PFSK-1 (cell line): ENCODE results near the gene TCF4.
A peak's percentile ranks its signal among the peaks of the same experiment; 100 is the strongest.

Experiments
- FOXP2 ChIP-seq: optimal IDR thresholded peaks from 2 replicates; pipeline ENCODE3; 2011; ENCODE audit warnings: borderline replicate concordance, control low read depth, inconsistent platforms; ENCODE audit not compliant: insufficient read depth; ENCODE audit errors: extremely low read length, extremely low read depth
- POLR2AphosphoS5 ChIP-seq: IDR thresholded peaks from 2 replicates; pipeline ENCODE4 v1.6.1; 2012; ENCODE audit warnings: low read depth, mild to moderate bottlenecking, control low read depth, low read length, moderate library complexity
- REST ChIP-seq, 2 experiments: IDR thresholded peaks; 2 replicates each; pipeline versions ENCODE4 v1.6.1 to v1.8.0; 2011 to 2012; ENCODE audit warnings: low read depth in 2 of 2, low read length in 2 of 2, control low read depth in 1 of 2, inconsistent platforms in 1 of 2, mild to moderate bottlenecking in 1 of 2, moderate library complexity in 1 of 2; ENCODE audit not compliant: insufficient read depth in 1 of 2
- SIN3A ChIP-seq: IDR thresholded peaks from 2 replicates; pipeline ENCODE4 v1.6.1; 2012; ENCODE audit warnings: mild to moderate bottlenecking, low read length, moderate library complexity, borderline replicate concordance; ENCODE audit not compliant: insufficient read depth
- TAF1 ChIP-seq: IDR thresholded peaks from 2 replicates; pipeline ENCODE4 v1.6.1; 2012; ENCODE audit warnings: low read length, control low read depth, borderline replicate concordance; ENCODE audit not compliant: insufficient read depth

TCF4 gene

GRCh38 chr18:55237660-55238059 lies 350.3 kb downstream of the TCF4 start:
- TF ChIP-seq FOXP2: no peak
- no peak for TF ChIP-seq SIN3A
- TF ChIP-seq TAF1: no peak
- no peak for TF ChIP-seq REST (IDR thresholded peaks at IDR 0.05; ENCODE audit: insufficient read depth in 1 of 2, low read depth in 2 of 2, low read length in 2 of 2)
- no peak for TF ChIP-seq POLR2AphosphoS5

GRCh38 chr18:55236150-55236931 lies 351.7 kb downstream of the TCF4 start:
- TF ChIP-seq FOXP2 (no peak), REST (IDR thresholded peaks at IDR 0.05; ENCODE audit: insufficient read depth in 1 of 2, low read depth in 2 of 2, low read length in 2 of 2) (0 out of 4 replicates have a peak, but pooled peaks of 1 of the 2 experiments have one; percentile 61), POLR2AphosphoS5 (peak; percentile 29; the same call in 1 of the 2 replicates), SIN3A (no peak), TAF1 (no peak)

GRCh38 chr18:55235094-55235461 lies 352.9 kb downstream of the TCF4 start:
- TF ChIP-seq SIN3A (no peak), TAF1 (no peak), REST (IDR thresholded peaks at IDR 0.05; ENCODE audit: insufficient read depth in 1 of 2, low read depth in 2 of 2, low read length in 2 of 2) (no peak), FOXP2 (no peak), POLR2AphosphoS5 (no peak)

GRCh38 chr18:55234366-55235093 lies 353.5 kb downstream of the TCF4 start:
- peak; percentile 17 for TF ChIP-seq FOXP2
- TF ChIP-seq POLR2AphosphoS5: no peak; the same call in 1 of the 2 replicates

GRCh38 chr18:55233857-55234256 lies 354.1 kb downstream of the TCF4 start:
- TF ChIP-seq FOXP2: no peak
- no peak for TF ChIP-seq TAF1
- no peak for TF ChIP-seq SIN3A
- TF ChIP-seq POLR2AphosphoS5: no peak
- no peak for TF ChIP-seq REST (IDR thresholded peaks at IDR 0.05; ENCODE audit: insufficient read depth in 1 of 2, low read depth in 2 of 2, low read length in 2 of 2)
